GM12872 (cell line): Measurements from ENCODE around the gene KATNB1.

Experiments used
- TF ChIP-seq, protein P1 (sequence below): IDR thresholded peaks from 3 replicates; pipeline ENCODE4 v1.5.1; 2011; ENCODE audit warnings: low read depth, mild to moderate bottlenecking, low read length, moderate library complexity; ENCODE audit not compliant: insufficient read depth

KATNB1 gene

DNA sequence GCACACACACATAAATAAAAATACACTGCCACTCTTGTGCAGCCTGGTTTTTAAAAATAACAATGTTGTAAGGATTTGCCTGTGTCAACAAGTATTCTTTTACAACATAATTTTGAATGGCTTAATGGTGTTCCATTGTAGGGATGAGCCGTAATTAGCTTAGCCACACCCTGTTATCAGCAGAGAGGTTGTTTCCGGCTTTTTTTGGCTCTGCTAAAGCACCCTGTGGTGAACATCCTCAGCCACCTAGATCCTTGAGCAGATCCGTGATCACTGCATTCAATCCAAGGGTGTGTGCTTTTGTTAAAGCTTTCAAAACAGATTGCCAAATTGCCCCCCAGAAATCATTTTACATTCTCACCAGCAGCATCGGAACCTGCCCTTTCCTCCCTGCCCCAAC, 7.0 kb downstream of the KATNB1 start:
- TF ChIP-seq, protein P1, sequence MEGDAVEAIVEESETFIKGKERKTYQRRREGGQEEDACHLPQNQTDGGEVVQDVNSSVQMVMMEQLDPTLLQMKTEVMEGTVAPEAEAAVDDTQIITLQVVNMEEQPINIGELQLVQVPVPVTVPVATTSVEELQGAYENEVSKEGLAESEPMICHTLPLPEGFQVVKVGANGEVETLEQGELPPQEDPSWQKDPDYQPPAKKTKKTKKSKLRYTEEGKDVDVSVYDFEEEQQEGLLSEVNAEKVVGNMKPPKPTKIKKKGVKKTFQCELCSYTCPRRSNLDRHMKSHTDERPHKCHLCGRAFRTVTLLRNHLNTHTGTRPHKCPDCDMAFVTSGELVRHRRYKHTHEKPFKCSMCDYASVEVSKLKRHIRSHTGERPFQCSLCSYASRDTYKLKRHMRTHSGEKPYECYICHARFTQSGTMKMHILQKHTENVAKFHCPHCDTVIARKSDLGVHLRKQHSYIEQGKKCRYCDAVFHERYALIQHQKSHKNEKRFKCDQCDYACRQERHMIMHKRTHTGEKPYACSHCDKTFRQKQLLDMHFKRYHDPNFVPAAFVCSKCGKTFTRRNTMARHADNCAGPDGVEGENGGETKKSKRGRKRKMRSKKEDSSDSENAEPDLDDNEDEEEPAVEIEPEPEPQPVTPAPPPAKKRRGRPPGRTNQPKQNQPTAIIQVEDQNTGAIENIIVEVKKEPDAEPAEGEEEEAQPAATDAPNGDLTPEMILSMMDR: no peak

DNA sequence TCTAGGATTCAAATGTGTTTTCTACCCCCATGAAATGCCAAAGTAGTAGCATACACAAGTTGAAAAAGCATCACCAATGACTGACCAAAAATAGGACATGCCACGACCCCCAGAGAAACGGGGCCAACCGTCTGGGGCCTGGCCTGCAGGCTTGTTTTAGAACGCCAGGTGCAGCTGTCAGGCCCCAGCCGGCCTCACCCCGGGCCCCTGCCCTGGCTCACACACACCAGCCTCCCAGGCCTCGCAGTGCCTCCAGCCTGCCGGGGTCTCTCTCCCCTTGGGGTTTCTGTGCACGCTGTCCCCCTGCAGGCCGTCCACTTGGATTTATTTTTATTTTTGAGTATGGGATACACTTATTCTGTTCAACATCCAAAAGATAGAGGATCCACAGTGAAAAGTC, 7.9 kb downstream of the KATNB1 start:
- TF ChIP-seq, protein P1: no peak

- TF ChIP-seq, protein P1: no peak
These were observed 8.5 kb downstream of the KATNB1 start for GRCh38 chr16:57743886-57744641.

DNA sequence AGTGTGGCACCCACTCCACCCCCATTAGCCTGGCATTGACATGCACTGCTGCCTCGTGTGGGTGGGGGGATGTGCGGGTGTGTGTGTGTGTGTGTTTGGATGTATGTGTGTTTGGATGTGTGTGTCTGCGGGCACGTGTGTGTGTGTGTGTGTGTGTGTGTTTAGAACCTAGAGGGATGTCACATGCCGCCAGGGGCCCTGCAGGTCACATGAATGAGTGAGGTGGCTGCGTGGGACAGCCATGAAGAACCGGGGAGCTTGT, 9.0 kb downstream of the KATNB1 start:
- TF ChIP-seq, protein P1: no peak

DNA sequence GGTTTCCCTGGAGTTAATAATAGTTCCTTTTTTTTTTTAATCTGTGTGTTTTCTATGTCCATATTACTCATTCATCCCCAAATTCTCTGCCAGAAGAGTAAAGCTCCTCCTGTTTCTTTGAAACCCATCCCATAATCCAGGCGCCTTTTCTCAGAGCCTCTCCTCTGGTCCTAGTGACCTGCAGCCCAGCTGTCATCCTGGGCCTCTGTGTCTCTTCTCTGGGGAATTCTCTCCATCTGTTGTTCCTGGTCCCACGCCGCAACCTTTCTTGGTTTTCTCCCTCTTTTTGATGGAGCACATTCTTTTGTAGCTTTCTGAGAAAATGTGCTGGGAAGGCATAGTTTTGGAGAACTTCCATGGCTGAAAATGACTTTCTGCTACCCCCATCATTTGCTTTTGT, 10.2 kb downstream of the KATNB1 start:
- TF ChIP-seq, protein P1: no peak

DNA sequence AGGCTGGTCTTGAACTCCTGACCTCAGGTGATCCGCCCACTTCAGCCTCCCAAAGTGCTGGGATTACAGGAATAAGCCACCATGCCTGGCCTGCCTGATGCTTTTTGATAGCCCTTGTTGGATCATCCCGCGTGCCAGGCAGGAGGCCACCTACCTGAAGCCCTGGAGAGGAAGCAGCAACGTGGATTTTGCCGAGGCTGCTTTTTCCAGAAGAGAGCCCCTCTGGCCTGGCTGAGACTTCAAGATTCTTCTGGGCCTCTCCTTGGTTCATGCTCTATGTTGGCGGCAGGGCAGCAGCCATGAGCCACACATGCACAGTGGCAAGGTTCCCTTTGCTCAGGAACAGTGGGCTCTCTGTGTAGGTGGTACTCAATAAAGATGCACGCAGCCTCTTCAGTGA, 11.5 kb downstream of the KATNB1 start:
- TF ChIP-seq, protein P1: no peak

DNA sequence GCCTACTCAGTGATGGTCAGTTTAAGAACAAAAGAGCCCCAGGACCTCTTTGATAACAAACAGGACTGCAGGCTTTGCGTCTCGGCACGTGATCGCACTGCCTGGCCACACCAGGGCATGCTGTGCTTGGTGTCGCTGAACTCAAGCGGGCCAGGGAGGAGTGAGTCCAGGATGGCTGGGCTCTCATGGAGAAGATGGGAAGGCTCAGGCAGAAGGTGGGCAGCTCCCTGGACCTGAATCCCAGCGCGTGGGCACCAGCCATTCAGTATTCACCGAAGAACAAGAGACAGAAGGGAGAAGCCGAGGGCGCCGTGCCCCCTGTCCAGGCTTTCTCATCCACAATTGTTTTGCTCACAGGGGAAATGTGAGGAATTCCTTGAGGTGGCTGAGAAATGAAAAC, 11.9 kb downstream of the KATNB1 start:
- TF ChIP-seq, protein P1: no peak
